ENCODE results near the gene HIPK2. TPM values are rescaled to one million over a fixed set of nuclear protein-coding genes. Genes with fewer than 3 reads are reported as not detected.

HIPK2 gene
- polyA plus RNA-seq, 4 donors = 88.4 to 98.6 (median 97.0) TPM

DNA sequence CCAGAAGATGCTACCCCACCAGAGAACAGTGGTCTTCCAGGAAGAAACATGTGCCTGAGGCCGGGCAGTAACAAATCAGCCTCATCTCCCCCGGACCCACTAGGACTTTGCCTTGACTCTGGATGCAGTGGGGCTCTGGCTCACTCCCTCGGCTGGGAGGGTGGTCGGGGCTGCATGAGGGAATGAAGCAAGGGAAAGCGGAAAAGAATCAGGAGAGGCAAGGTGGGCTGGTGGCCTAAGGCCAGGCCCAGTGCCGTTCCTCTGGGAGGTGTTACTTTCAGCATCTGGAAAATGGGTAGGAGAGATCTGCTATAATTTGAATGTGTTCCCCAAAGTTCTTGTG is 202.5 kb downstream of the HIPK2 start:
- no peak for DNase-seq (ENCODE audit: low read depth in 4 of 4, low spot score in 3 of 4)

- DNase-seq (ENCODE audit: low read depth in 4 of 4, low spot score in 3 of 4) = no peak
Observed at GRCh38 chr7:139574618-139575337, 203.0 kb downstream of the HIPK2 start.

DNA sequence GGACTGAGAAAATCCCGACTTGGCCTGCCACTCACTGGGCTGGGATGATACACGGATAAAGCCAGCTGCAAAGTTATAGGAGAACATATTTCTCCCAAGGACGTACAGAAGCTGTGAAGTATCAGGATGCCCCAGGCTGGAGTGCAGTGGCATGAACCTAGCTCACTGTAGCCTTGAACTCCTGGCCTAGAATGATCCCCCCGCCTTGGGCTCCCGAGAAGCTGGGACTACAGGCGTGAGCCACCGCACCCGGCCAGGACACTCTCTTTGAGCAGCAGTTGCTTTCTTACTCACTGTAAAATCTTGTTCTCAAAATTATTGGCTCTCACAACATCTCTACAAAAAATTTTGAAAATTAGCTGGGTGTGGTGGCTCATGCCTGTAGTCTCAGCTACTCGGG is 203.9 kb downstream of the HIPK2 start:
- DNase-seq (ENCODE audit: low read depth in 4 of 4, low spot score in 3 of 4) = no peak

GRCh38 chr7:139572704-139573385 is 205.0 kb downstream of the HIPK2 start:
- no peak for DNase-seq (ENCODE audit: low read depth in 4 of 4, low spot score in 3 of 4)

DNA sequence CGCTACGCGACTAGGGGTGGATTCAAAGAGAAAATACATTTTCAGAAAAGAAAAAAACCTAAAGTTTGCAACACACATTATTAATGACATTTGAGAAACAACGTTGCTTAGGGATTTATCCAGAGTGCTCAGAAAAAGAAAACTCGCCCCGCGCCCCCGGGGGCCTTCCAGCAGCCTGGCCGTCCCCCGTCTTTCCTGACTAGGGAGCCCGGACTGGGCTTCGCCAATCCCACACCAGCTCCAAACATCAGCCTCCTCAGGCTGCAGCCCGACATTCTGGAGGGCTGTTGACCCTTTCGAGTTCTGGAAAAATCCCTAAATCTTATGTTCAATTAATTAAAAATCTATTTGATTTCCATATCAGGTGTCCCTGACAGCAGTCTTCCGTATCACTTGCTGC is 205.7 kb downstream of the HIPK2 start:
- DNase-seq (ENCODE audit: low read depth in 4 of 4, low spot score in 3 of 4) = no peak

DNA sequence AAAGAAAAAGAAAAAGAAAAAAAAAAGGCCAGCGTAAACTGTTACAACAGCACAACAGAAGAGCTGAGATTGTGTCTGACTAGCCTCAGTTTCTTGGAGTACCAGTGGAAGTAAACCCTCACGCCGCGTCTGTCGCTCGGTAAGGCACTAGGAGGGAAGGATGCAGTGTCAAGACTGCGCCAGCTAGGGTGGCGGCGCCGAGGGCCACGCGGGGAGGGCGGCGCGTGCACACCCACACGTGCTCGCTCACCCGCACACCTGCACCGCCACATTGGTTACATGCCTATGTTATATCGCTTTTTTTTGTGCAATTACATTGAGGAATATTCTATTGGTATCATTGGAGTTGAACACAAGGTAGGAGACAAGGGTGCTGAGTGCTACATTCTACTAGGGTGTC is 206.1 kb downstream of the HIPK2 start:
- no peak for DNase-seq (ENCODE audit: low read depth in 4 of 4, low spot score in 3 of 4)

GRCh38 chr7:139571190-139571589 is 206.6 kb downstream of the HIPK2 start:
- DNase-seq (ENCODE audit: low read depth in 4 of 4, low spot score in 3 of 4) = no peak

- no peak for DNase-seq (ENCODE audit: low read depth in 4 of 4, low spot score in 3 of 4)
Observed at GRCh38 chr7:139570626-139571025, 207.2 kb downstream of the HIPK2 start.

GRCh38 chr7:139570119-139570518 is 207.7 kb downstream of the HIPK2 start:
- DNase-seq (ENCODE audit: low read depth in 4 of 4, low spot score in 3 of 4) = no peak

- DNase-seq (ENCODE audit: low read depth in 4 of 4, low spot score in 3 of 4) = no peak
Observed at GRCh38 chr7:139568813-139569490, 208.8 kb downstream of the HIPK2 start.

DNA sequence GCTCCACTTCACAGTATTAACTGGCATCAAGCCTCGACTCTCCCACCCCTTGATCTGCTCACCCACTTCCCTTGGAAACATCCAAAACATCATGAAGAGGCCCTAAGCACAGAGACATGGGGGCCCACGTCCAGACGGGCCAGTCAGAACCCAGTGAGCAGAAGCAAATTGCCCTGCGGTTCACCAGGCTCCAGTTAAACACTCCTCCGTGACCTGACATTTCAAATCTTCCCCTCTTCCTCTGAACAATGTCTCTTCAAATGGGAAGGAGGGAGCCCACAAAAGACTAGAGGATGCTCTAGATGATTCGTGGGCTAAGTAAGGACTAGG is 209.5 kb downstream of the HIPK2 start:
- no peak for DNase-seq (ENCODE audit: low read depth in 4 of 4, low spot score in 3 of 4)

DNA sequence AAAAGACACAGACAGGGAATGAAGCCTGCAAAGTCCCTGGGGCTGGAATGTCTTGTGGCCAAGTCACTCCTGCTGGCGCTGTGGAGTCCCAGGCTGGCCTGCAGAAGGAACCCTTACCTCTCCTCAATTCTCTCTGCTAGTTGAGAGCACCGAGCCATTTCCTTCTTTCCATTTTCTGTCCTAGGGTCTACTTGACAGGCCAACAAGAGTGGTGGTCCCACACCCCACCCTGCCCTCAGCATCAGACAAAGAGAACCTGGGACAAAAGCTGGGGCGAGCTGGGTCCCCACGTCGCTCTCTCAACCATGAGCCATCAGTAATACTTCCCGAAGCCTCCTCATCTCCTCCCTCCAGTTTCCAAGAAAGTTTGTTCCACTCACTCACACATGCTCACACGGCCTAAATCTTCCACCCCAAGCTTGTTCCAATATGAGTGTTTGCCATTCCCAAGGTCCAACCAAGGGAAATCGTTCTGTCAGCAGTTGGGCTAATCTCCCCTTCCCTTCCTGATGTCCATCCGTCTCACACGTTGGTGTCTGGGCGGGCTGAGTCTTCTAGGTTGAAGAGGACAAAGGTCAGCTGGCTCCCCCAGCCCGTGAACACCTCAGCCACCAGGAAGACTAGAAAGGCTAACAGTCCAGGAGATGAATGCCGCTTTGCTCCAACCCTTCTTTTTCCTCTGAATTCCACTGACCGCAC is 210.0 kb downstream of the HIPK2 start:
- DNase-seq (ENCODE audit: low read depth in 4 of 4, low spot score in 3 of 4) = no peak

DNA sequence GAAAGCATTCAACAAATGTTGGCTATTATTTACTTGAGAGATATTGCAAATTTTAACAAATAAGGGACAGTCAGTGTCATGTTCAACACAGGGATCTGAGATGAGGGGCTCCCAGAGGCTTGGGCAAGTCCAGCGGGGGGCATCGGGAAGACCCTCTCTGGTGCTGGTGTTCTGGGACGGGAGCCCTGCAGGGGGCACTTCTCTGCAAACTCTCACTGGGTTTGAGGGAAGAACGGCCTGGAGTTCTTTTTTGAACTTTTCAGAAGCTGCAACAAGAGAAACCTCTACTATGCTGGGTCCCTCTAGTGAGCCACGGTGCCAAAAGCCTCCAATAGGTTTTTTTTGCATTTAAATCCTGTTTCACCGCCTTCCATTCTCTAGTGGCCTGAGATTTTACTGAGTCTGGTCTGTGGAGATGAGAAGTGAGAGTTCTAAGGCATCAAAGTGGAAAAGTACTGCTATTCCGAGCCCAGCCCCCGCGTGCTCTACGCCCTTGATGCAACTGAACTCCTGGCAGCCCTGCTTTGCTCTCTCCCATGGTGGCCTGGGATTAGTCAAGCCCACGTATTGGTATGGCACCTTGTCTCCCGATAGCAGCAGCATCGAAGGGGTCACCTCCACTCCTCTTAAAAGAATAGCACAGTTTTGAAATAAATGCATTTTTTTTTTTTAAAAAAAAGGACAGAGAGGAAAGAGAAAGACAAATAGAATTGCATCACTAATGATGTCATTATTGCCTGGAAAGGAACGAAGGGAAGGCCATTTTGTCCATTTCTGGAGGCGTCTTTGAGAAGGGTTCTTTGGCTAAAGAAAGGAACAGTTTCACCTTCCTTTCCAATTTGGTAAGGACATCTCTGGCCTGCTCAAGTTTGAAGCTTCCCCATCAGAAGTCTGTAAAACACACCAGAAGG is 210.8 kb downstream of the HIPK2 start:
- no peak for DNase-seq (ENCODE audit: low read depth in 4 of 4, low spot score in 3 of 4)

DNA sequence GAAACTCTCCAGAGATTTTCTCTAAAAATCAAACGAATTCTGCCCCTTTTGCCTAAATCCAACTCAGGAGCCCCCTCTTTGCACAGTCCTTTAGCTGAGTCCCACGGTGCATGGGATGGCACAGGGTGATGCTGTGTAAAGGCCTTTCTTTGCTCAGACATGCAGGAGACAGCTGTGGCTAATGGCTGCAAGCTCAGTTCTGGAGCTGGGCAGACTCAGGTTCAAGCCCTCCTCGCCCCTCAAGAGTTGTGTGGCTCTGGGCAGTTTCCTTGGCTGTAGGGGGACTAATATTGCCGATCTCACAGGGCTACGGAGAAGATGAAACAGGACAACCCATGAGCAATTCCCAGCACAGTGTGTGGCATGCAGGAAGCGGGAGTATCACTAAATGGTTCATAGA is 211.7 kb downstream of the HIPK2 start:
- DNase-seq (ENCODE audit: low read depth in 4 of 4, low spot score in 3 of 4) = no peak

GRCh38 chr7:139563856-139564255 is 213.9 kb downstream of the HIPK2 start:
- no peak for DNase-seq (ENCODE audit: low read depth in 4 of 4, low spot score in 3 of 4)

DNA sequence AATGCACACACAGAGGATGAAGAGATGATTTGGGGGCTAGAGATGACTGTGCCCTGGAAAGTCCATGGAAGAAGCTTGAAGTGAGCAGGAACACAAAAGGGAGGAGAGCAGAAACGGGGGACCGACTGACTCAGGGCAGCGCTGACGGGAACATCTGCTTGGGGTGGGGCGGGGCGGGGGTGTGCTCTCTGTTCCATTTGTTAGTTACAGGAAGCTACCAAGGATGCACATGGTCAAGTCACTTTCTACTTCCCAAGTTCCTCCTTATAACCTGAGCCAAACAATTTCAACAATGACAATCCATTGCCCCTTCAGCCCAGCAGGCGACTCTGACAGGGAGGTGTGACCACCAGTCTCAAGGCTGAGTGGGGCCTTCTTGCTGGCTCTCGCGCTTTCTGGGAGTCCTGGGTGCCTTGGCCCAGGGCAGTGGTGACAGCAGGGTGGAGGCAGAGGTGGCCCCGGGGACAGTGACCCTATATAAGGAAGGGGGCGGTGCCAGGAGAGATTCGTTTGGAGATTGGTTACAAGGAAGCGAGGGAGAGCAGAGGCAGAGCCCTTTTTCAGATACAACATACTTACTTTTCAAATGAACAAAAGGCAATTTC is 214.7 kb downstream of the HIPK2 start:
- no peak for DNase-seq (ENCODE audit: low read depth in 4 of 4, low spot score in 3 of 4)

- DNase-seq (ENCODE audit: low read depth in 4 of 4, low spot score in 3 of 4) = no peak
Observed at GRCh38 chr7:139562491-139562890, 215.3 kb downstream of the HIPK2 start.

GRCh38 chr7:139560678-139561077 is 217.1 kb downstream of the HIPK2 start:
- DNase-seq (ENCODE audit: low read depth in 4 of 4, low spot score in 3 of 4) = no peak

- no peak for DNase-seq (ENCODE audit: low read depth in 4 of 4, low spot score in 3 of 4)
Observed at GRCh38 chr7:139560199-139560598, 217.6 kb downstream of the HIPK2 start.
